Measurements from ENCODE around the gene BRME1.

The BRME1 gene

DNA sequence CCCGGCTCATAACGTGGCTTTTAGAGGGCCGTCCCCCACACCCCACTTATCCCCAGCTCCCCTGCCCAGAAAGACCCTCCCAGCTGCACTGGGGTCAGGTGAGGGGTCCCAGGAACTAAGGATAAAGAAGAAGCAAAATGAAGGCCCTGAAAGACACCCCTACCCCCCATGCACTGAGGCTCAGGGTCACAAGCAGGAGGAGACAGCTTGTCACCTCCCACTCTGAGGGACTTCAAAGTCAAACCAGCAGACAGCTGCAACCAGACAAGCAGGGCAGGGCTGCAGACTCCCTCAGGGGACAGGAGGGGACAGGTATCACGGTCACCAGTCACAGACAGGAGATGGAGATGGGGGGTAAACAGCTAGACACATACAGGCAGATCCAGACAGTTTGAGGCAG lies 35.0 kb downstream of the BRME1 start:
- peaks cover 15% of the 10 kb centered on the region for H3K27me3 ChIP-seq (replicated peaks; ENCODE audit: control insufficient read depth, insufficient read depth, low read length, poor library complexity, severe bottlenecking)
- DNase-seq, result no peak

GRCh38 chr19:13869281-13869680 lies 36.6 kb downstream of the BRME1 start:
- no peaks in the 10 kb centered on the region for H3K36me3 ChIP-seq (ENCODE audit: control insufficient read depth, insufficient read depth, low read length)
- DNase-seq, result no peak
- no peak overlapping the region for H3K27ac ChIP-seq (ENCODE audit: insufficient read depth, low read length, poor library complexity, severe bottlenecking)
- peaks cover 19% of the 10 kb centered on the region for H3K27me3 ChIP-seq (replicated peaks; ENCODE audit: control insufficient read depth, insufficient read depth, low read length, poor library complexity, severe bottlenecking)
- no peak overlapping the region for H3K4me3 ChIP-seq (ENCODE audit: insufficient read depth, low read depth, low read length, poor library complexity, severe bottlenecking)
- H3K9me3 ChIP-seq (ENCODE audit: control insufficient read depth, low read length), result no peaks in the 10 kb centered on the region
- peaks cover 20% of the 10 kb centered on the region for H3K4me1 ChIP-seq (ENCODE audit: control insufficient read depth, insufficient read depth, low read length, poor library complexity, severe bottlenecking)

More for the DNA sequence above, 35.0 kb downstream of the BRME1 start:
- Histone ChIP-seq H3K4me3 (ENCODE audit: insufficient read depth, low read depth, low read length, poor library complexity, severe bottlenecking) (no peak overlapping the region), H3K4me1 (ENCODE audit: control insufficient read depth, insufficient read depth, low read length, poor library complexity, severe bottlenecking) (peaks cover 10% of the 10 kb centered on the region), H3K9me3 (ENCODE audit: control insufficient read depth, low read length) (no peaks in the 10 kb centered on the region), H3K27ac (ENCODE audit: insufficient read depth, low read length, poor library complexity, severe bottlenecking) (no peak overlapping the region), H3K36me3 (ENCODE audit: control insufficient read depth, insufficient read depth, low read length) (no peaks in the 10 kb centered on the region)

DNA sequence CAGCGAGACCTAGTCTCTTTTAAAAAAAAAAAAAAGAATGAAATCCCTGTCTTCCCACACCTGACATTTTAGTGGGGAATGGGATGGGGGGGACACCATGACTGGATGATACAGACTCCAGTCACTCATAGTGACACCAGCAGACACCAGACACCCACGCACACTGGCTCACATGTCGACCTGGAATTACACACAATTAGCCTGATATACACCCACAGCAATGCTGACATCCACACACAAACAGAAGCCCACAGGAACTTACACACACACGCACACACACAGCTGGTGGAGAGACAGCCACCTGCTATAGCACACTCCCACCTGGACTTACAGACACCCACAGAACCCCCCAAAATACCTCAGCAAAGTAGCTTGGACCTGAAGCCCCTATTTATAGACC lies 37.3 kb downstream of the BRME1 start:
- Histone ChIP-seq H3K4me3 (ENCODE audit: insufficient read depth, low read depth, low read length, poor library complexity, severe bottlenecking) (no peak overlapping the region), H3K27ac (ENCODE audit: insufficient read depth, low read length, poor library complexity, severe bottlenecking) (no peak overlapping the region), H3K27me3 (replicated peaks; ENCODE audit: control insufficient read depth, insufficient read depth, low read length, poor library complexity, severe bottlenecking) (peaks cover 19% of the 10 kb centered on the region), H3K36me3 (ENCODE audit: control insufficient read depth, insufficient read depth, low read length) (no peaks in the 10 kb centered on the region), H3K4me1 (ENCODE audit: control insufficient read depth, insufficient read depth, low read length, poor library complexity, severe bottlenecking) (peaks cover 22% of the 10 kb centered on the region), H3K9me3 (ENCODE audit: control insufficient read depth, low read length) (no peaks in the 10 kb centered on the region)
- no peak for DNase-seq

GRCh38 chr19:13866463-13867046 lies 39.4 kb downstream of the BRME1 start:
- H3K36me3 ChIP-seq (ENCODE audit: control insufficient read depth, insufficient read depth, low read length), result no peaks in the 10 kb centered on the region
- no peaks in the 10 kb centered on the region for H3K9me3 ChIP-seq (ENCODE audit: control insufficient read depth, low read length)
- no peak for DNase-seq
- H3K27ac ChIP-seq (ENCODE audit: insufficient read depth, low read length, poor library complexity, severe bottlenecking), result no peak overlapping the region
- H3K4me3 ChIP-seq (ENCODE audit: insufficient read depth, low read depth, low read length, poor library complexity, severe bottlenecking), result peak overlapping the region; percentile 65
- peaks cover 19% of the 10 kb centered on the region for H3K4me1 ChIP-seq (ENCODE audit: control insufficient read depth, insufficient read depth, low read length, poor library complexity, severe bottlenecking)
- peaks cover 10% of the 10 kb centered on the region for H3K27me3 ChIP-seq (replicated peaks; ENCODE audit: control insufficient read depth, insufficient read depth, low read length, poor library complexity, severe bottlenecking)

GRCh38 chr19:13865571-13866462 lies 40.1 kb downstream of the BRME1 start:
- peaks cover 25% of the 10 kb centered on the region for H3K4me1 ChIP-seq (ENCODE audit: control insufficient read depth, insufficient read depth, low read length, poor library complexity, severe bottlenecking)
- no peaks in the 10 kb centered on the region for H3K36me3 ChIP-seq (ENCODE audit: control insufficient read depth, insufficient read depth, low read length)
- H3K9me3 ChIP-seq (ENCODE audit: control insufficient read depth, low read length), result no peaks in the 10 kb centered on the region
- H3K27ac ChIP-seq (ENCODE audit: insufficient read depth, low read length, poor library complexity, severe bottlenecking), result no peak overlapping the region
- peak overlapping the region; percentile 65 for H3K4me3 ChIP-seq (ENCODE audit: insufficient read depth, low read depth, low read length, poor library complexity, severe bottlenecking)
- no peak for DNase-seq
- peaks cover 10% of the 10 kb centered on the region for H3K27me3 ChIP-seq (replicated peaks; ENCODE audit: control insufficient read depth, insufficient read depth, low read length, poor library complexity, severe bottlenecking)

GRCh38 chr19:13864667-13865570 lies 41.0 kb downstream of the BRME1 start:
- Histone ChIP-seq H3K4me3 (ENCODE audit: insufficient read depth, low read depth, low read length, poor library complexity, severe bottlenecking) (peak overlapping the region; percentile 65), H3K27ac (ENCODE audit: insufficient read depth, low read length, poor library complexity, severe bottlenecking) (no peak overlapping the region), H3K9me3 (ENCODE audit: control insufficient read depth, low read length) (no peaks in the 10 kb centered on the region), H3K36me3 (ENCODE audit: control insufficient read depth, insufficient read depth, low read length) (no peaks in the 10 kb centered on the region), H3K4me1 (ENCODE audit: control insufficient read depth, insufficient read depth, low read length, poor library complexity, severe bottlenecking) (peaks cover 25% of the 10 kb centered on the region), H3K27me3 (replicated peaks; ENCODE audit: control insufficient read depth, insufficient read depth, low read length, poor library complexity, severe bottlenecking) (peaks cover 10% of the 10 kb centered on the region)
- no peak for DNase-seq

DNA sequence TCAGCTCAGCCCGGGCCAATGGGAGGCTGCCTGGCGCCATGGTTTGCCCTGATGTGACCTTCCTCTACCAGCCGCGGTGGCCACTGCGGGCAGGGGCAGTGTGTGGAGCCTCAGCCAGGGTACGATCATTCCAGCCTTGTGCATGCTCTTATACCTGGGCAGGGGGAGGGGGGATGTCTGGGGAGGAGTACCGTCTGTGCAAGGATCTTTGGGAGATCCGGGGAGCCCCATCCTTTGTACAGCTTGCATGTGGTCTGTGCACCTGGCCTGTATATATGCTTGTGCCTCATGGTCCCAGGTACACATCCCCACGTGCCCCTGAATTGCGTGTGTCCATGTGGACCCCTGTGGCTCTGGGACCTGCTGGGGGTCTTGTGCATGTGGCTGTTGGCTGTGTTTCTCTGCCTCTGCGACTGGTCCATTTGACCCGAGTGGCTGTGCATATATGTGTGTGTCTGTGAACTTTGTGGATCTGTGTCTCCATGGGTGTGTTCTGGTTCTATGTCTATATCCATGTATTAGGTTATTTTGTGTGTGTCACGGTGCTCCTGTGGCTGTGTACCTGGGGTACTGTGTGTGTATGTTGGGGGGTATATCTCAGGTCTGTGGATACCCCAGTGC lies 41.8 kb downstream of the BRME1 start:
- peaks cover 25% of the 10 kb centered on the region for H3K4me1 ChIP-seq (ENCODE audit: control insufficient read depth, insufficient read depth, low read length, poor library complexity, severe bottlenecking)

DNA sequence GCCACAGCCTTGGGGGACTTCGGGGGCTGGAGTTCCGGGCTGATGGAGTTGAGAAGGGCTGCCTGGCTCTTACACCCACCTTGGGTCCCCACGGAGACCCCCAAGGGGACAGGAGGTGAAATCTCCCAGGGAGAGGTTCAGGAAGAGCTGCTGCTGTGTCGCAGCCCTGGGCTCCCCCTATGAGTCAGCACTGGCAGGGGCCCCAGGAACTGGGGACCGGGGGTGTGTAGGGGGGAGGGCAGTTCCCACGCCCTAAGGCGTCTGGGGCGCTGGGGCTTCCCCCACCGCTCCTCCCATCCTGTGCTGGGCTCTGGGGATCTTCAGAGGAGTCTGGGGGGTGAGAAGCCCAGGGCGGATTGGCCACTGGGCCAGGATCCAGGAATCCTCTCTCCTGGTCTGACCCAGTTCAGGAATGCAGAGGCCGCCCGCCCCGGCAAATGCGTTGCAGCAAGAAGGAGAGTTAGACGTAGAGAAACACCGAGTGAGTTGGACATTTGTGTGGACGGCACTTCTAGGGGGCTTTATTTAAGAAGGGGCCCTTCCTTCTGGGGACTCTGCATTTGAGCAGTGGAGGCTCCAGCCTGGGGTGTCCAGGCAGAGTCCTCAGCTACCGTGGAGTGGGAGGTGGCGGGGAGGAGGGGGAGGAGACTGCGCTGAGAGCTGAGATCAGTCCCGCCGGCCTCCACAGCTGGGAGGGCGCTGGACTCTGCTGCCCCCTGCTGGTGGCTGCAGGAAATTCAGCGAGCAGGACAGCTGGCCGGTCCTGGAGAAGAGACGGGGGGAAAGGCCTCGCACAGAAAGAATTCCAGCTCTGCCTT lies 44.0 kb downstream of the BRME1 start:
- no peaks in the 10 kb centered on the region for H3K36me3 ChIP-seq (ENCODE audit: control insufficient read depth, insufficient read depth, low read length)
- H3K4me3 ChIP-seq (ENCODE audit: insufficient read depth, low read depth, low read length, poor library complexity, severe bottlenecking), result peak overlapping the region; percentile 62
- peak; percentile 86 to 90 (median 90) for DNase-seq

More for the DNA sequence above, 41.8 kb downstream of the BRME1 start:
- no peak for DNase-seq
- H3K27ac ChIP-seq (ENCODE audit: insufficient read depth, low read length, poor library complexity, severe bottlenecking), result no peak overlapping the region
- H3K9me3 ChIP-seq (ENCODE audit: control insufficient read depth, low read length), result no peaks in the 10 kb centered on the region
- no peaks in the 10 kb centered on the region for H3K36me3 ChIP-seq (ENCODE audit: control insufficient read depth, insufficient read depth, low read length)
- peaks cover 10% of the 10 kb centered on the region for H3K27me3 ChIP-seq (replicated peaks; ENCODE audit: control insufficient read depth, insufficient read depth, low read length, poor library complexity, severe bottlenecking)
- H3K4me3 ChIP-seq (ENCODE audit: insufficient read depth, low read depth, low read length, poor library complexity, severe bottlenecking), result peak overlapping the region; percentile 22

DNA sequence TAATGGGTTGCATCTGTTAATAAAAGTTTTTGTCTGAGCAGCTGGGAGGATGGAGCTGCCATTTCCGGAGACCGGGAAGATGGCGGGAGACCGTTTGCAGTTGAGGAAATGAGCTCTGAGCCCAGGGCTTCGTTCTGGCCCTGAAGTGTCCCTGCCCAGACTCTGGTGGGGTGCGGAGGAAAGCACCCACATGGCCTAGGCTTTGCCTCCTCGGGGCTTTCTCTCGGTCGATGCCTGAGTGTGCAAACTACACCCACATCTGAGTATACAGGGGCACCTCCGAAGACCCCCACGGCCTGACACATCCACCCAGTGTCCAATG lies 44.6 kb downstream of the BRME1 start:
- H3K36me3 ChIP-seq (ENCODE audit: control insufficient read depth, insufficient read depth, low read length), result no peaks in the 10 kb centered on the region
- no peaks in the 10 kb centered on the region for H3K9me3 ChIP-seq (ENCODE audit: control insufficient read depth, low read length)
- H3K27ac ChIP-seq (ENCODE audit: insufficient read depth, low read length, poor library complexity, severe bottlenecking), result peak overlapping the region; percentile 100
- peaks cover 25% of the 10 kb centered on the region for H3K4me1 ChIP-seq (ENCODE audit: control insufficient read depth, insufficient read depth, low read length, poor library complexity, severe bottlenecking)
- peak in 1 of 3 donors; percentile 43 for DNase-seq
- peak overlapping the region; percentile 62 for H3K4me3 ChIP-seq (ENCODE audit: insufficient read depth, low read depth, low read length, poor library complexity, severe bottlenecking)
- H3K27me3 ChIP-seq (replicated peaks; ENCODE audit: control insufficient read depth, insufficient read depth, low read length, poor library complexity, severe bottlenecking), result peaks cover 9% of the 10 kb centered on the region

More for the DNA sequence above, 44.0 kb downstream of the BRME1 start:
- Histone ChIP-seq H3K27me3 (replicated peaks; ENCODE audit: control insufficient read depth, insufficient read depth, low read length, poor library complexity, severe bottlenecking) (peaks cover 10% of the 10 kb centered on the region), H3K27ac (ENCODE audit: insufficient read depth, low read length, poor library complexity, severe bottlenecking) (peak overlapping the region; percentile 100), H3K9me3 (ENCODE audit: control insufficient read depth, low read length) (no peaks in the 10 kb centered on the region), H3K4me1 (ENCODE audit: control insufficient read depth, insufficient read depth, low read length, poor library complexity, severe bottlenecking) (peaks cover 25% of the 10 kb centered on the region)
